Raji (cell line): Measurements from ENCODE around the gene ROR2.

Source experiments
- POLR2A ChIP-seq: IDR thresholded peaks from 2 replicates; pipeline ENCODE4 v1.6.1; 2011; ENCODE audit warnings: low read depth, low read length, control low read depth; ENCODE audit not compliant: insufficient read depth

Gene ROR2

GRCh38 chr9:91953718-91954117, 3.7 kb upstream of the ROR2 start:
- no peak for TF ChIP-seq POLR2A

- TF ChIP-seq POLR2A: no peak
Measured at GRCh38 chr9:91951944-91952520, 2.0 kb upstream of the ROR2 start.

- TF ChIP-seq POLR2A: no peak
Measured at GRCh38 chr9:91949392-91949945, 559 bp downstream of the ROR2 start.

GRCh38 chr9:91948597-91949391, 1.2 kb downstream of the ROR2 start:
- no peak for TF ChIP-seq POLR2A

GRCh38 chr9:91948101-91948596, 1.9 kb downstream of the ROR2 start:
- TF ChIP-seq POLR2A: no peak

- TF ChIP-seq POLR2A: no peak
Measured at GRCh38 chr9:91946653-91947488, 3.2 kb downstream of the ROR2 start.

GRCh38 chr9:91946196-91946595, 3.8 kb downstream of the ROR2 start:
- TF ChIP-seq POLR2A: no peak

GRCh38 chr9:91945277-91946085, 4.5 kb downstream of the ROR2 start:
- TF ChIP-seq POLR2A: no peak

- no peak for TF ChIP-seq POLR2A
Measured at GRCh38 chr9:91944711-91945110, 5.3 kb downstream of the ROR2 start.

GRCh38 chr9:91943478-91944470, 6.3 kb downstream of the ROR2 start:
- no peak for TF ChIP-seq POLR2A

- TF ChIP-seq POLR2A: no peak
Measured at GRCh38 chr9:91942201-91942600, 7.8 kb downstream of the ROR2 start.

- no peak for TF ChIP-seq POLR2A
Measured at GRCh38 chr9:91939978-91940377, 10.1 kb downstream of the ROR2 start.

GRCh38 chr9:91937727-91938126, 12.3 kb downstream of the ROR2 start:
- no peak for TF ChIP-seq POLR2A
